Measurements from ENCODE around the gene PPA2. TPM values are rescaled to one million over a fixed set of nuclear protein-coding genes. Genes with fewer than 3 reads are reported as not detected.

PPA2 gene
- total RNA-seq, 1 experiment from 2014 or later, result 98.5 TPM

GRCh38 chr4:105471566-105472176, 2.2 kb downstream of the PPA2 start:
- ChIA-PET CTCF (no interaction called here), RAD21 (ENCODE audit: low non-redundant PET in 1 of 2, low total read pairs in 2 of 2, uncharacterized antibody in 2 of 2, unreplicated experiment in 2 of 2) (no interaction called here), POLR2A (no interaction called here)
- DNase-seq (ENCODE audit: low read depth, low spot score) (peak; percentile 69), ATAC-seq (peak; percentile 36)
- TF ChIP-seq SP1 (IDR thresholded peaks at IDR 0.05; ENCODE audit: low read depth) (no peak), MAX (IDR thresholded peaks at IDR 0.05) (no peak), ZFX (IDR thresholded peaks at IDR 0.05) (no peak), ZBTB33 (IDR thresholded peaks at IDR 0.05; ENCODE audit: extremely low read depth, insufficient replicate concordance, low read length) (no peak), EZH2 (IDR thresholded peaks at IDR 0.05) (no peak), CTCF (IDR thresholded peaks at IDR 0.05 in 2 of 3, conservative IDR thresholded peaks at IDR 0.05 in 1 of 3; ENCODE audit: borderline replicate concordance in 1 of 3, insufficient read depth in 1 of 3, low read depth in 2 of 3, low read length in 2 of 3) (peak; percentile 52 to 72 (median 58); a peak in 5 of 6 replicates), RAD21 (IDR thresholded peaks at IDR 0.05; ENCODE audit: low read depth) (peak; percentile 79), CBX3 (IDR thresholded peaks at IDR 0.05; ENCODE audit: low read depth) (peak; percentile 14; the same call in 1 of the 2 replicates), ATF3 (IDR thresholded peaks at IDR 0.05) (no peak), SIN3A (IDR thresholded peaks at IDR 0.05; ENCODE audit: low read depth) (no peak), POLR2AphosphoS5 (IDR thresholded peaks at IDR 0.05; ENCODE audit: low read depth, low read length) (no peak), JUND (IDR thresholded peaks at IDR 0.05) (no peak), EZH2phosphoT487 (IDR thresholded peaks at IDR 0.05; ENCODE audit: borderline replicate concordance) (no peak), SRF (IDR thresholded peaks at IDR 0.05; ENCODE audit: low read depth) (no peak)
- Histone ChIP-seq H3K9me2 (ENCODE audit: insufficient read depth) (no peaks in the 10 kb centered on the region), H3K79me2 (ENCODE audit: insufficient read depth, low read length) (peaks cover 66% of the 10 kb centered on the region), H3K4me1 (ENCODE audit: control insufficient read depth in 1 of 2, insufficient read depth in 2 of 2, low read length in 2 of 2) (peaks cover 8 to 18% of the 10 kb centered on the region in 2 experiments), H3K36me3 (ENCODE audit: control insufficient read depth in 1 of 2, insufficient read depth in 2 of 2, low read length in 2 of 2) (peaks cover 0 to 6% of the 10 kb centered on the region in 2 experiments; a peak in 1 of 4 replicates), H3K27ac (ENCODE audit: low read depth, low read length) (no peak overlapping the region), H3K4me3 (replicated peaks in 1 of 2; ENCODE audit: low read depth in 1 of 2, low read length in 2 of 2) (peak overlapping the region; percentile 9 to 87; a peak in 3 of 4 replicates), H3K9me3 (ENCODE audit: control insufficient read depth in 1 of 2, insufficient read depth in 1 of 2, low read depth in 1 of 2, low read length in 2 of 2) (no peaks in the 10 kb centered on the region), H3K4me2 (ENCODE audit: low read length) (peak overlapping the region; percentile 92), H3K27me3 (ENCODE audit: insufficient read depth, low read length) (no peaks in the 10 kb centered on the region), H2AFZ (ENCODE audit: low read depth, low read length, poor library complexity, severe bottlenecking) (no peak overlapping the region), H4K20me1 (ENCODE audit: insufficient read depth) (peaks cover 21% of the 10 kb centered on the region; the same call in 1 of the 2 replicates), H3K9ac (ENCODE audit: low read length) (peak overlapping the region; percentile 90; the same call in 1 of the 2 replicates)
- TSS peak; percentile 38 for BruUV-seq (replicated peaks)
- intact Hi-C loops (cut with micrococcal nuclease), result loop anchor here (1.0 kb wide), 3 partner anchors 330 to 1475 kb away; no protein-coding TSS in a partner anchor

Data from HCT116 (cell line).